ENCODE results near the gene SURF6.
"Not testable (repeated sequence)": the region's sequence is repeated elsewhere in the genome, so short reads cannot be mapped to it uniquely, and the experiment has no call there.

Gene SURF6

DNA sequence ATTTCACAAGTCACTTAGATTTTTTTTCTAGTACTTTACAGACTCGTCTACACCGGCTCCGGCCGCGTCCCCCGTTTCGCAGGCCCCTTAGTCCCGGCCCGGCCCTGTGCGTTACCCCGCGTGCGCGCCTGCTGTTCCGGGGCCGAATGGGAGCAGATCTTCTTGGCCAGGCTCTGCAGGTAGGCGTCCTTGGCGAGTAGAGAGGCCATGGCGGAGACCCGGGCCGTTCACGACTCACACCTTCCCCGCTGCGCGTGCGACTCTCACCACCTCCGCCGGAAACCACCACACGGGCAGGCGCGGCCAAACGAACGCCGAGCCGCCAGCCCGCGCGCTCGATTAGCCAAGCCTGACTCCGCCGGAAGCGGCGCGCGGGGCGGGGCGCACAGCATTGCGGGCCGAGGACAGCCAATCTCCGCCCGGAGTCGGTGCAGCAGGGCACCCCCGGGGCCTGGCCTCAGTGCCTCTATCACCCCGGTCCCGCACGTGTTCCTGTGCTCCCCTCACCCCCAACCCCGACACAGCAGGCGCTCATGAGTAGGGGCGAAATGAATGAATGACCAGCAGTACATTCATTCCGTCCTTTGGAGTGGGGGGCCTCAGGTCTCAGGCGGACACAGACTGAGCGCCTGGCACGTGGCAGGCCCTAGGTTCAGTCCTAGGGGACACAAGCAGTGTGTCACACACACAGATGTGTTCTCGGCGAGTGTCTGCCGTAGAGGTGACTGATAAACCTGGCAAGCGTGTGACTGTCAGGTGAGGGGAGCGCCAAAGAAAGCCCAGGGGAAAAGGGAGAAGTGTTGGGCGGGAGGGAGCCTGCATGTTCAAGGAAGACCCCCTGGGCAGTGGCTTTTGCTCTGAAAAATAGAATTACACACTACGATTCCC is at the start of gene SURF6:
TSS of gene SURF6 (minus strand) at position 265 of the 888 bp plus-strand sequence. CDS start at position 209, 56 bp downstream.
- DNase-seq, result peak; percentile 91

DNA sequence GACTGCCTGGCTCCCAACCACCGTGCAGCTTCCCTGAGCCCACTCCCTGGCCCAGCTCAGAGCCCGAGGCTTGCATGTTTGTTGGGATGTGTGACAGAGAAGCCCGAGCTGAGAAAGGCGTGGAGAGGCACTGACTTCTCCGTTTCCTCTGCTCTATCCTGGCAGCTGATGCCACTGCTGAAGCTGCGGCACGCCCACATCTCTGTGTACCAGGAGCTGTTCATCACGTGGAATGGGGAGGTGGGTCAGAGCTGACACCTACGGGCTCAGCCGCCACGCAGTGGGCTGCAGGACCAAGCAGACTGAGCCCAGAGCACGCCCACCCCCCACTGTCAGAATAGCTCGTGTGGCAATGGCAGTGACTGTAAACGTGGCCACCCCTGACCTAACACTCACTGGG is 49.5 kb upstream of the SURF6 start:
- DNase-seq, result no peak

- DNase-seq, result no peak
Observed at GRCh38 chr9:133384736-133385321, 48.8 kb upstream of the SURF6 start.

GRCh38 chr9:133383438-133383837 is 47.5 kb upstream of the SURF6 start:
- DNase-seq, result no peak

DNA sequence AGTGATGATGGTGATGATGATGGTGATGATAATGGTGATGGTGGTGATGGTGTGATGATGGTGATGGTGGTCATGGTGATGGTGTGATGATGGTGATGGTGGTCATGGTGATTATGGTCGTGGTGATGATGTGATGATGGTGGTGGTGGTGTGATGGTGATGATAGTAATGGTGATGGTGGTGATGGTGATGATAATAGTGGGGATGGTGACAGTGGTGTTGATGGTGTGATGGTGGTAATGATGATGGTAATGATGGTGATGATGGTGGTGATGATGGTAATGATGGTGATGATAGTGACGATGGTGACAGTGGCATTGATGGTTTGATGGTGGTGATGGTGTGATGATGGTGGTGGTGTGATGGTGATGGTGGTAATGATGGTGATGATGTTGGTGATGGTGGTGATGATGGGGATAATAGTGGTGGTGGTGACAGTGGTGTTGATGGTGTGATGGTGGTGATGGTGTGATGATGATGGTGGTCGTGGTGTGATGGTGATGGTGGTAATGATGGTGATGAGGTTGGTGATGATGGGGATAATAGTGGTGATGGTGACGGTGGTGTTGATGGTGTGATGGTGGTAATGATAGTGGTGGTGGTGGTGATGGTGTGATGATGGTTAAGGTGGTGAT is 46.6 kb upstream of the SURF6 start:
- no peak for DNase-seq

DNA sequence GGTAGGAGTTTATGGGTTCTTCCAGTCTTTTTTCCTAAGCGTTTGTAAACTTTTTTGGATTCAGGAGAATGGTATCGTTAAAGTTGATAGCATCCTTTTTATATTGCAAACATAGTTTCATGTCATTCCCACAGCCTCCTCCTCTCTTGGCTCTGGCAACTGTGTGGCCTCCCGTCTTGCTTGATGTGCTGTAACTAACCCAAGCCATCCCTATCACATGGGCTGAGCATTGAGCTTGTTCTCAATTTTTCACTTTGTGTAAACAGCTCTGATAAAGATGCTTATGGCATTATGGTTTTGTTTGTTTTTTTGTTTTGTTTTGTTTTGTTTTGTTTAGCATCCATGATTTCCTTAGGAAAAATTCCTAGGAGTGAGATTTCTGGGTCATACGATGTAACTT is 44.7 kb upstream of the SURF6 start:
- no peak for DNase-seq

GRCh38 chr9:133379153-133380086 is 43.4 kb upstream of the SURF6 start:
- DNase-seq, result no peak

GRCh38 chr9:133378408-133378962 is 42.5 kb upstream of the SURF6 start:
- DNase-seq, result no peak

- no peak for DNase-seq
Observed at GRCh38 chr9:133377721-133378216, 41.8 kb upstream of the SURF6 start.

GRCh38 chr9:133377280-133377679 is 41.3 kb upstream of the SURF6 start:
- not testable (repeated sequence) for DNase-seq

GRCh38 chr9:133375724-133376654 is 40.0 kb upstream of the SURF6 start, which contains the start of the genes STKLD1 and SURF4:
TSS of gene STKLD1 (plus strand) at chr9:133376366. CDS start at chr9:133376474, 108 bp downstream.
TSS of gene SURF4 (minus strand) at chr9:133376060. CDS start at chr9:133375969, 91 bp downstream.
- DNase-seq, result peak; percentile 95

DNA sequence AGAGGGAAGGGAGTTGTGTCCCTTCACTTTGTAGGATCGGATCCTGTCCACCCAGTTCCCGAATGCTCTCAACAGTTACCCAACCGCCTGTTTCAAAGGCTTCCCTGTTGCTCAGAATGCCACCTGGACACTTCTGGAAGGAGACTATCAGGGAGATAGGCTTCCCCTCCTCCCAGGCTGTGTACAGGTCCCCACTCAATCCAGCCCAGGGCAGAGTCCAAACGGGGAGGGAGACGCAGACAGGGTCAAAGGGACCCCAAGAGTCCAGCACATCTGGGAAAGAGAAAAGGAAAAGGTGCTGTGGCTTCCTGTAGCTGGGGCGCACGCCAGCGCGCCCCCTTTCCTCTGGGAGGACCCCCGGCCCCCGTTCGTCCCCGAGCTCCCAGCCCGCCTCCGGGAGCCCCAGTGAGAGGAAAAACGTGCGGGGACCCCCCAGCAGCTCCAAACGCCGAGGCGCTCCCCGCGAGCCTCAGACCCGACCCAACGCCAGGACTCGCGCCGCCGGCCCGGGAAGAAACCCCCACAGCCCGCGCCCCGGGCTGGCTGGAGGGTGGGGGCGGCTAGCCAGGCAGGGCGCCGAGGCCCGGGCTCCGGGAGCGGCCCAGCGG is 39.2 kb upstream of the SURF6 start:
- DNase-seq, result no peak

DNA sequence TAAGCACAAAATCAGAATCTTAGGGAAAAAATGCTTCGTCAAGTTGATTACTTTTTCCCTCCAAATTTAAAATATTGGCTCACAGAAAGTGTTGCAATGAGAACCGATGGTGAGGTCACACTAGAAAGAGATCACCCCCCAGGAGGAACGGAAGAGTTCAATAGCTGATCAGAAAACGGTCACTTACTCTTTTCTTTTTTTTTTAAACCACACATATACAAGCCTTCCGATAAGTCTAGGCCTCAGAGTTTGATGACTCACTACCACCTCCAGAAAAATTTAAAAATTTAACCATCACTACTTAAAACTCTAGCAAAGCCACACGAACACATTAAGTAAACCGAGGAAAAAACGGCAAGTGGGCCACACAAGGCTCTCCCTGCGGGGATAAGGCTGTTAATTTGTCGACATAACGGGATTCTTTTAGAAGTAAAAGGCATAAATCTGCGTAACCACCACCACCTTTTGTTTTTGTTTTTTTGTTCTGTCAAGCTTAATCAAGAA is 38.7 kb upstream of the SURF6 start:
- DNase-seq, result no peak

- no peak for DNase-seq
Observed at GRCh38 chr9:133372144-133372543, 36.2 kb upstream of the SURF6 start.

GRCh38 chr9:133371261-133371711 is 35.3 kb upstream of the SURF6 start:
- DNase-seq, result peak; percentile 62

GRCh38 chr9:133370685-133371084 is 34.7 kb upstream of the SURF6 start:
- peak; percentile 45 for DNase-seq

DNA sequence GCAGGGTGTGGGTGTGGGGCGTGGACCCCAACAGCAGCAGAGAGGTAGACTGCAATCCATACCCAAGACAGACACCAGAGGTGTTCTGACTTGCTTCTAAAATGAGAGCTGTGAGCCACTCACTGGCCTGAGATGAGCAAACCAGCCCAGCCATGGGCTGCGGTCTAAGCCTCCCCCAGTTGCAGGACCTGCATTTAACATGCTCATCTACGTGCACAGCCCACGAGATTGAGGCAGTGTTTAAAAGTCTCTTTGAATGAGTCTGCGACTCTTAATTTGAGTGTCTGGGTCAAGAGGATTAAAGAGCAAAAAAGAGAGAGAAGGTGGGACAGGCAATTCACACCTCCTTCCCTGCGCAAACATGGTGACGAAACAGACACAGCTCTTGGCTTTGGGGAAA is 33.9 kb upstream of the SURF6 start:
- DNase-seq, result no peak

GRCh38 chr9:133369422-133369821 is 33.4 kb upstream of the SURF6 start:
- DNase-seq, result no peak

DNA sequence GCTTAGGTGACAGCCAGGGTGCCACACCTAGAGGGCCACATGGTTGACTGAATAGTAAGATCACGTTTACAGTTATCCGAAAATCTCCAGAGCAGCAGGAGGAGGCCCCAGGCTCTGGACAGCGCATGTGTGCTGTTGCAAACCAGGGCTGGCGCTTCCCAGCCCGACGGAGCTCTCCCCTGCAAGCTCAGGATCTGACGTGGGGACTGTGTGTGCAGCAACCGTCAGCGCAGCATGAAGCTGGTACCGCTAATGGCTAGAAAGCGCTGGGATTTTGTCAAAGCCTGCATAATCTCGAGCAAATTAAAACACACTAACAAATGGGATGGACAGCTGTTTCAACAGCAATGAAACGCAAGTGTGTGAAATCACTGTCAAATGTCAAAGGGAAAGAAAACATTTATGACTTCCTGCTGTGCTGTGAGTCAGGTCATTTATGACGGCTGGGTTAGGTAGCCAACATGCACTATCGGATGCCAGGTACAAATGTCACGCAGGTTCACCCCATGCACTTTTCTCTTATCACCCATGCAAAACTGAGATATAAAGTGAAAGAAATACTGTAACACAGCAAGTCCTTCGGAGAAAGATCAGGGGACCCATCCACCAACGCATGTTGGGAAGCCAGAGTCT is 32.4 kb upstream of the SURF6 start:
- DNase-seq, result no peak

- DNase-seq, result no peak
Observed at GRCh38 chr9:133367778-133368177, 31.8 kb upstream of the SURF6 start.

Data from activated effector memory CD4-positive, alpha-beta T cell treated with Interleukin-2 at 50 U/mL for 16 hours (primary cell).